OCI-LY7 (cell line): ENCODE results near the gene TRMO.

Experiments used
- CTCF ChIP-seq: fragments of 200-600 bp; sonication (generic); conservative IDR thresholded peaks from 2 replicates; pipeline ENCODE4 v1.5.1; 2014; ENCODE audit warnings: mild to moderate bottlenecking, antibody characterized with exemption, low read length, moderate library complexity, mixed read lengths
- EZH2phosphoT487 ChIP-seq: fragments of 200-600 bp; sonication (generic); IDR thresholded peaks from 2 replicates; pipeline ENCODE4 v1.6.1; 2018; ENCODE audit warnings: low read depth, borderline replicate concordance, mild to moderate bottlenecking, mixed run types, antibody characterized with exemption, low read length, moderate library complexity, mixed read lengths

GRCh38 chr9:97923529-97924108, 1.3 kb upstream of the TRMO start:
- TF ChIP-seq CTCF (peak; percentile 100), EZH2phosphoT487 (no peak)
